HepG2 (cell line): ENCODE measurements around the gene OSBPL3. TPM values are rescaled to one million over a fixed set of nuclear protein-coding genes. Genes with fewer than 3 reads are reported as not detected.

Source experiments
- ATF7-NPFF ChIP-seq: sonication (generic); formaldehyde crosslinking; IDR thresholded peaks from 2 replicates; pipeline ENCODE4 v1.8.1; 2023; ENCODE audit warnings: mild to moderate bottlenecking, low read depth, missing genetic modification reagents, moderate library complexity
- RCOR2 ChIP-seq: IDR thresholded peaks from 2 replicates; pipeline ENCODE4 v1.6.1; 2016; ENCODE audit warnings: missing biosample characterization, missing genetic modification reagents
- RFX1 ChIP-seq: fragments of 450-650 bp; IDR thresholded peaks from 2 replicates; pipeline ENCODE4 v1.6.1; 2017
- SAP130 ChIP-seq: IDR thresholded peaks from 2 replicates; pipeline ENCODE4 v1.6.1; 2016; ENCODE audit warnings: low read depth
- ZNF383 ChIP-seq: sonication (generic); formaldehyde crosslinking; IDR thresholded peaks from 2 replicates; pipeline ENCODE4 v1.4.0; 2020; ENCODE audit warnings: missing genetic modification reagents, mild to moderate bottlenecking, borderline replicate concordance
- ZNF709 ChIP-seq: sonication (generic); formaldehyde crosslinking; IDR thresholded peaks from 2 replicates; pipeline ENCODE4 v1.5.0; 2020; ENCODE audit warnings: mild to moderate bottlenecking, missing genetic modification reagents
- ZSCAN25 ChIP-seq: sonication (generic); formaldehyde crosslinking; IDR thresholded peaks from 2 replicates; pipeline ENCODE4 v1.8.0; 2022; ENCODE audit warnings: mild to moderate bottlenecking, missing genetic modification reagents
- polyA plus RNA-seq, 8 experiments: library from polyadenylated mRNA; depleted of rRNA in 3 of 8; stranded (reverse) in 7 of 8; unstranded in 1 of 8; fragments of >200 nt; fragmentation: Illumina TruSeq in 4 of 8; extraction: Trizol in 4 of 8; gene quantifications; 2 replicates each; pipeline versions ENCODE4 v1.2.1 to v1.2.3, GENCODE V29; 2011 to 2016; ENCODE audit warnings: low read depth in 4 of 8, missing spikeins in 1 of 8, mixed read lengths in 1 of 8; ENCODE audit not compliant: insufficient read depth in 1 of 8
- total RNA-seq, 5 experiments: library from RNA; depleted of rRNA; stranded (reverse); fragments of >200 nt; fragmentation: Illumina TruSeq; extraction: Trizol; gene quantifications; 2 replicates each; pipeline ENCODE4 v1.2.3, GENCODE V29; 2016; ENCODE audit warnings: low read depth in 1 of 5
- TF ChIP-seq, protein P1 (sequence below): sonication (generic); formaldehyde crosslinking; IDR thresholded peaks from 2 replicates; pipeline ENCODE4 v1.4.0; 2020; ENCODE audit warnings: missing genetic modification reagents, borderline replicate concordance
- TF ChIP-seq, protein P2 (sequence below): sonication (generic); formaldehyde crosslinking; IDR thresholded peaks from 2 replicates; pipeline ENCODE4 v1.5.1; 2020; ENCODE audit warnings: mild to moderate bottlenecking, missing genetic modification reagents, borderline replicate concordance
- TF ChIP-seq, protein P3 (sequence below): sonication (generic); formaldehyde crosslinking; IDR thresholded peaks from 2 replicates; pipeline ENCODE4 v1.5.0; 2020; ENCODE audit warnings: missing genetic modification reagents

The OSBPL3 gene
- total and polyA plus RNA-seq, 2 of the 13 experiments (the other 11 are each of a cell fraction or from before 2014, with no cell fraction given), result 8.8 to 28.9 TPM

DNA sequence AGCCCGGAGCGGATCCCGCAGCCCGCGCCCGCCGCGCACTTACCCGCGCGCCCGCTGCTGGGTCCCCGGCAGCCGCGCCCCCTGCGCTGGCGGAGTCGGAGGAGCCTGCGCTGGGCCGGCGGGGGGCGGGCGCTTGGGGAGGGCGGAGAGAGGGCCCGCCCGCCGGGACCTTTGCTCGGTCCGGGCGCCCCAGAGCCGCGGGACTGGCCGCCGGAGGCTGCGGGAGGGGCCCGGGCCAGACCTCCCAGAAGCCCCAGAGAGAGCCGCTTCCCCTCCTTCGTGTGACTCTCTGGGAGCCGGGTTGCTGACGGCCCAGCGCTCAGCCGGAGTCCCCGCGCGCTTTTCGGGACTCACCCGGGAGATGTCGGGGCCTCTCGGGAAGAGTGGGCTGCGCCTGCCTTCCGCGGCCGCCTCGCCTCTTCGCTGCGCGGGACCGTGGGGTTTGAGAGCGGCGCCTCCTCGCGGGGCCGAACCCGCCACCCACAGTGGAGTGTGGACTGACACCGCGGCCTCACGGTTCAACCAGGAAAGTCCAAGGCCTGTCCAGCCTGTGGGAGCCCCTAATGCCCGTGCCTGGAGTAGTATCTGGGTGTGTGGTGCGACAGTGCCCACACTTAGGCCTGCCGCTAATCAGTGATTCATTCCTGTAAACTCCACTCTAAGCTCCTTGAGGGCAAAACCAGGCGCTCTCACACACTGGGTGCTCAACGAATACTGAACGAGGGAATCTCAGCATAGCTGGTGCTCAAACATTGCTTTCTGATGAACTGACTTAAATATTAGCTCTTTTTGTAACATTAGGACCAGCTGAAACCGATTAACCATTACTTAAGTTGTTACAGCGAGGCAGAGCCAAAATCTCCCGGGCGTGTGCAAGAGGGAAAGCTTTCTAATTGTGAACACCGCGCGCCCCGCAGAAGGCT, 222.4 kb downstream of the OSBPL3 start, which contains the start of gene GSDME (continued):
- TF ChIP-seq, protein P1, sequence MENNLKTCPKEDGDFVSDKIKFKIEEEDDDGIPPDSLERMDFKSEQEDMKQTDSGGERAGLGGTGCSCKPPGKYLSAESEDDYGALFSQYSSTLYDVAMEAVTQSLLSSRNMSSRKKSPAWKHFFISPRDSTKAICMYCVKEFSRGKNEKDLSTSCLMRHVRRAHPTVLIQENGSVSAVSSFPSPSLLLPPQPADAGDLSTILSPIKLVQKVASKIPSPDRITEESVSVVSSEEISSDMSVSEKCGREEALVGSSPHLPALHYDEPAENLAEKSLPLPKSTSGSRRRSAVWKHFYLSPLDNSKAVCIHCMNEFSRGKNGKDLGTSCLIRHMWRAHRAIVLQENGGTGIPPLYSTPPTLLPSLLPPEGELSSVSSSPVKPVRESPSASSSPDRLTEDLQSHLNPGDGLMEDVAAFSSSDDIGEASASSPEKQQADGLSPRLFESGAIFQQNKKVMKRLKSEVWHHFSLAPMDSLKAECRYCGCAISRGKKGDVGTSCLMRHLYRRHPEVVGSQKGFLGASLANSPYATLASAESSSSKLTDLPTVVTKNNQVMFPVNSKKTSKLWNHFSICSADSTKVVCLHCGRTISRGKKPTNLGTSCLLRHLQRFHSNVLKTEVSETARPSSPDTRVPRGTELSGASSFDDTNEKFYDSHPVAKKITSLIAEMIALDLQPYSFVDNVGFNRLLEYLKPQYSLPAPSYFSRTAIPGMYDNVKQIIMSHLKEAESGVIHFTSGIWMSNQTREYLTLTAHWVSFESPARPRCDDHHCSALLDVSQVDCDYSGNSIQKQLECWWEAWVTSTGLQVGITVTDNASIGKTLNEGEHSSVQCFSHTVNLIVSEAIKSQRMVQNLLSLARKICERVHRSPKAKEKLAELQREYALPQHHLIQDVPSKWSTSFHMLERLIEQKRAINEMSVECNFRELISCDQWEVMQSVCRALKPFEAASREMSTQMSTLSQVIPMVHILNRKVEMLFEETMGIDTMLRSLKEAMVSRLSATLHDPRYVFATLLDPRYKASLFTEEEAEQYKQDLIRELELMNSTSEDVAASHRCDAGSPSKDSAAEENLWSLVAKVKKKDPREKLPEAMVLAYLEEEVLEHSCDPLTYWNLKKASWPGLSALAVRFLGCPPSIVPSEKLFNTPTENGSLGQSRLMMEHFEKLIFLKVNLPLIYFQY (CRISPR knock-in tag), result peak; percentile 47; the same call in 1 of the 2 replicates
- no peak for TF ChIP-seq RCOR2 (CRISPR knock-in tag)
- no peak for TF ChIP-seq RFX1
- TF ChIP-seq ZNF709 (CRISPR knock-in tag), result no peak
- TF ChIP-seq, protein P2, sequence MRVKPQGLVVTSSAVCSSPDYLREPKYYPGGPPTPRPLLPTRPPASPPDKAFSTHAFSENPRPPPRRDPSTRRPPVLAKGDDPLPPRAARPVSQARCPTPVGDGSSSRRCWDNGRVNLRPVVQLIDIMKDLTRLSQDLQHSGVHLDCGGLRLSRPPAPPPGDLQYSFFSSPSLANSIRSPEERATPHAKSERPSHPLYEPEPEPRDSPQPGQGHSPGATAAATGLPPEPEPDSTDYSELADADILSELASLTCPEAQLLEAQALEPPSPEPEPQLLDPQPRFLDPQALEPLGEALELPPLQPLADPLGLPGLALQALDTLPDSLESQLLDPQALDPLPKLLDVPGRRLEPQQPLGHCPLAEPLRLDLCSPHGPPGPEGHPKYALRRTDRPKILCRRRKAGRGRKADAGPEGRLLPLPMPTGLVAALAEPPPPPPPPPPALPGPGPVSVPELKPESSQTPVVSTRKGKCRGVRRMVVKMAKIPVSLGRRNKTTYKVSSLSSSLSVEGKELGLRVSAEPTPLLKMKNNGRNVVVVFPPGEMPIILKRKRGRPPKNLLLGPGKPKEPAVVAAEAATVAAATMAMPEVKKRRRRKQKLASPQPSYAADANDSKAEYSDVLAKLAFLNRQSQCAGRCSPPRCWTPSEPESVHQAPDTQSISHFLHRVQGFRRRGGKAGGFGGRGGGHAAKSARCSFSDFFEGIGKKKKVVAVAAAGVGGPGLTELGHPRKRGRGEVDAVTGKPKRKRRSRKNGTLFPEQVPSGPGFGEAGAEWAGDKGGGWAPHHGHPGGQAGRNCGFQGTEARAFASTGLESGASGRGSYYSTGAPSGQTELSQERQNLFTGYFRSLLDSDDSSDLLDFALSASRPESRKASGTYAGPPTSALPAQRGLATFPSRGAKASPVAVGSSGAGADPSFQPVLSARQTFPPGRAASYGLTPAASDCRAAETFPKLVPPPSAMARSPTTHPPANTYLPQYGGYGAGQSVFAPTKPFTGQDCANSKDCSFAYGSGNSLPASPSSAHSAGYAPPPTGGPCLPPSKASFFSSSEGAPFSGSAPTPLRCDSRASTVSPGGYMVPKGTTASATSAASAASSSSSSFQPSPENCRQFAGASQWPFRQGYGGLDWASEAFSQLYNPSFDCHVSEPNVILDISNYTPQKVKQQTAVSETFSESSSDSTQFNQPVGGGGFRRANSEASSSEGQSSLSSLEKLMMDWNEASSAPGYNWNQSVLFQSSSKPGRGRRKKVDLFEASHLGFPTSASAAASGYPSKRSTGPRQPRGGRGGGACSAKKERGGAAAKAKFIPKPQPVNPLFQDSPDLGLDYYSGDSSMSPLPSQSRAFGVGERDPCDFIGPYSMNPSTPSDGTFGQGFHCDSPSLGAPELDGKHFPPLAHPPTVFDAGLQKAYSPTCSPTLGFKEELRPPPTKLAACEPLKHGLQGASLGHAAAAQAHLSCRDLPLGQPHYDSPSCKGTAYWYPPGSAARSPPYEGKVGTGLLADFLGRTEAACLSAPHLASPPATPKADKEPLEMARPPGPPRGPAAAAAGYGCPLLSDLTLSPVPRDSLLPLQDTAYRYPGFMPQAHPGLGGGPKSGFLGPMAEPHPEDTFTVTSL, result no peak
- TF ChIP-seq, protein P3, sequence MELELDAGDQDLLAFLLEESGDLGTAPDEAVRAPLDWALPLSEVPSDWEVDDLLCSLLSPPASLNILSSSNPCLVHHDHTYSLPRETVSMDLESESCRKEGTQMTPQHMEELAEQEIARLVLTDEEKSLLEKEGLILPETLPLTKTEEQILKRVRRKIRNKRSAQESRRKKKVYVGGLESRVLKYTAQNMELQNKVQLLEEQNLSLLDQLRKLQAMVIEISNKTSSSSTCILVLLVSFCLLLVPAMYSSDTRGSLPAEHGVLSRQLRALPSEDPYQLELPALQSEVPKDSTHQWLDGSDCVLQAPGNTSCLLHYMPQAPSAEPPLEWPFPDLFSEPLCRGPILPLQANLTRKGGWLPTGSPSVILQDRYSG (CRISPR knock-in tag), result peak; percentile 22; the same call in 1 of the 2 replicates
- TF ChIP-seq ATF7-NPFF (CRISPR knock-in tag), result peak; percentile 38; the same call in 1 of the 2 replicates
- no peak for TF ChIP-seq ZNF383
- peak; percentile 20 for TF ChIP-seq SAP130 (CRISPR knock-in tag)
- TF ChIP-seq ZSCAN25 (CRISPR knock-in tag), result no peak
